SK-N-SH treated with all-trans-retinoic acid at 6 μM for 48 hours (cell line): ENCODE results near the gene POLR3C.

ENCODE experiments used
- ATAC-seq: fragments of 200-7000 bp; cut with Tn5 transposase; 3 replicates; pipeline ENCODE4 v1.9.1; 2020; ENCODE audit warnings: mild to moderate bottlenecking, moderate library complexity
- ARNTL ChIP-seq: fragments of 450-650 bp; formaldehyde crosslinking; IDR thresholded peaks from 2 replicates; pipeline ENCODE4 v1.5.0; 2020; ENCODE audit warnings: low read depth, mild to moderate bottlenecking, moderate library complexity, borderline replicate concordance
- BACH2 ChIP-seq: fragments of 250-450 bp; sonication (Bioruptor Pico); IDR thresholded peaks from 2 replicates; pipeline ENCODE4 v1.9.0; 2021; ENCODE audit warnings: mild to moderate bottlenecking, borderline replicate concordance
- CSRNP3 ChIP-seq: fragments of 250-450 bp; sonication (Bioruptor Pico); IDR thresholded peaks from 2 replicates; pipeline ENCODE4 v1.5.1; 2021; ENCODE audit warnings: mild to moderate bottlenecking, moderate library complexity
- GLIS3 ChIP-seq: fragments of 250-450 bp; sonication (Bioruptor Pico); IDR thresholded peaks from 2 replicates; pipeline ENCODE4 v1.5.0; 2020; ENCODE audit warnings: mild to moderate bottlenecking, moderate library complexity
- ISL1 ChIP-seq: fragments of 250-450 bp; sonication (Bioruptor Pico); IDR thresholded peaks from 2 replicates; pipeline ENCODE4 v2.1.2; 2022; ENCODE audit warnings: mild to moderate bottlenecking, moderate library complexity
- OSR1 ChIP-seq: fragments of 250-450 bp; sonication (Bioruptor Pico); IDR thresholded peaks from 2 replicates; pipeline ENCODE4 v1.8.0; 2022; ENCODE audit warnings: moderate library complexity, mild to moderate bottlenecking, inconsistent platforms
- POU6F1 ChIP-seq: fragments of 250-450 bp; sonication (Bioruptor Pico); IDR thresholded peaks from 2 replicates; pipeline ENCODE4 v1.8.0; 2021; ENCODE audit warnings: low read depth, mild to moderate bottlenecking, moderate library complexity, borderline replicate concordance
- PPARA ChIP-seq: fragments of 250-450 bp; sonication (Bioruptor Pico); IDR thresholded peaks from 2 replicates; pipeline ENCODE4 v1.5.0; 2020; ENCODE audit warnings: mild to moderate bottlenecking, borderline replicate concordance
- RARB ChIP-seq: fragments of 250-450 bp; sonication (Bioruptor Pico); IDR thresholded peaks from 2 replicates; pipeline ENCODE4 v1.8.0; 2021; ENCODE audit warnings: mild to moderate bottlenecking, moderate library complexity
- SNAI2 ChIP-seq: fragments of 250-450 bp; sonication (Bioruptor Pico); IDR thresholded peaks from 2 replicates; pipeline ENCODE4 v1.5.0; 2020; ENCODE audit warnings: mild to moderate bottlenecking, moderate library complexity
- TOX ChIP-seq: fragments of 250-450 bp; sonication (Bioruptor Pico); IDR thresholded peaks from 2 replicates; pipeline ENCODE4 v1.8.0; 2021; ENCODE audit warnings: mild to moderate bottlenecking, moderate library complexity, borderline replicate concordance
- ZC3H10 ChIP-seq: fragments of 250-450 bp; sonication (Bioruptor Pico); IDR thresholded peaks from 2 replicates; pipeline ENCODE4 v1.5.1; 2021; ENCODE audit warnings: mild to moderate bottlenecking, moderate library complexity
- ZFP30 ChIP-seq: fragments of 450-650 bp; formaldehyde crosslinking; IDR thresholded peaks from 2 replicates; pipeline ENCODE4 v1.5.0; 2022; ENCODE audit warnings: mild to moderate bottlenecking, moderate library complexity
- ZNF565 ChIP-seq: fragments of 450-650 bp; formaldehyde crosslinking; conservative IDR thresholded peaks from 2 replicates; pipeline ENCODE4 v1.5.0; 2020; ENCODE audit warnings: low read depth, mild to moderate bottlenecking, moderate library complexity
- ZNF70 ChIP-seq: fragments of 450-650 bp; formaldehyde crosslinking; IDR thresholded peaks from 2 replicates; pipeline ENCODE4 v1.5.0; 2020; ENCODE audit warnings: mild to moderate bottlenecking, moderate library complexity
- ZNF8 ChIP-seq: fragments of 450-650 bp; formaldehyde crosslinking; IDR thresholded peaks from 2 replicates; pipeline ENCODE4 v1.5.0; 2020; ENCODE audit warnings: mild to moderate bottlenecking, moderate library complexity
- TF ChIP-seq, protein P1 (sequence below): fragments of 250-450 bp; sonication (Bioruptor Pico); IDR thresholded peaks from 2 replicates; pipeline ENCODE4 v1.5.1; 2020; ENCODE audit warnings: low read depth, mild to moderate bottlenecking, moderate library complexity

The POLR3C gene

GRCh38 chr1:145806844-145807243, 17.2 kb upstream of the POLR3C start:
- no peak for ATAC-seq
- TF ChIP-seq OSR1 (CRISPR knock-in tag), result no peak
- TF ChIP-seq, protein P1, sequence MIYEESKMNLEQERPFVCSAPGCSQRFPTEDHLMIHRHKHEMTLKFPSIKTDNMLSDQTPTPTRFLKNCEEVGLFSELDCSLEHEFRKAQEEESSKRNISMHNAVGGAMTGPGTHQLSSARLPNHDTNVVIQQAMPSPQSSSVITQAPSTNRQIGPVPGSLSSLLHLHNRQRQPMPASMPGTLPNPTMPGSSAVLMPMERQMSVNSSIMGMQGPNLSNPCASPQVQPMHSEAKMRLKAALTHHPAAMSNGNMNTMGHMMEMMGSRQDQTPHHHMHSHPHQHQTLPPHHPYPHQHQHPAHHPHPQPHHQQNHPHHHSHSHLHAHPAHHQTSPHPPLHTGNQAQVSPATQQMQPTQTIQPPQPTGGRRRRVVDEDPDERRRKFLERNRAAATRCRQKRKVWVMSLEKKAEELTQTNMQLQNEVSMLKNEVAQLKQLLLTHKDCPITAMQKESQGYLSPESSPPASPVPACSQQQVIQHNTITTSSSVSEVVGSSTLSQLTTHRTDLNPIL, result no peak
- TF ChIP-seq BACH2, result no peak

GRCh38 chr1:145812977-145813810, 10.8 kb upstream of the POLR3C start:
- ATAC-seq, result peak; percentile 86

GRCh38 chr1:145818095-145818494, 5.9 kb upstream of the POLR3C start:
- peak; percentile 76 for ATAC-seq

DNA sequence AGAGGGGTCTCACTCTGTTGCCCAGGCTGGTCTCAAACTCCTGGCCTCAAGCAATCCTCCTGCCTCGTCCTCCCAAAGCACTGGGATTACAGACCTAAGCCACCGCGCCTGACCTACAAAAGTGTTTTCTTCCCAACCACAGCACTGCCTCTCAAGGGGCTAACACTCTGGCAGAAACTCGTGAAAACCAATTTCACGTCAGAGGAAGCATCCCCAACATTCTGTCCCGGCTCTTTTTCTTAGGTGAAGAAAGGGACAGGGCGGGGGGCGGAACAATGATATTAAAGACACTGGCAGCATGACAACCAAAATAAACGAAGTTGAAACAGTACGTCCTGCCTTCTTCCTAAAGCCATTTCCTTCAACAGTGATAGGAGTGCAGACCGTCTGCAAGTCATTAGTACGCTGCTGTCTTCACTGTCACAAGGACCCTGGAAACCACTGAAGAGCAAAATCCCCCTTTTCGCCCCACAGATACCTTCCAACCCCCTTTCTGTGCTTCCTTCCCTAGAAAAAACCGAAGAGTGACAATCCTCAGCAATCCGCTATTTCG, 1.1 kb upstream of the POLR3C start:
- peak; percentile 6; the same call in 1 of the 3 replicates for ATAC-seq

DNA sequence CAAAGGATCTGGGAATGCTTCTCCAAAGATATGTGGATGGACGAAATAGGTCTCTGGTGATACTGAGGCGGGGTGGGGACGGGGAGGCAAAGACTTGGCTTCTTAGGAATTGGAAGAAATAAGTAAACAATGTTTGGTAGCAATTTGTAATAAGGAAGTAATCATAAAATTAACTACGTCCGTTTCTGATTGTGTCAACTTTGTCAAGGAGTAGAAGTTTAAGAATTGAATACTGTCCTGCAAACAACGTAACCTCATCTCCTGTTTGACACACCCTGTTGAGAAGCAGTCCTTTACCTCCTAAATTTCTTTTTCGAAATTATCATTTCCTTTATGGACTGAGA, 471 bp downstream of the POLR3C start:
- ATAC-seq, result peak; percentile 1; the same call in 2 of the 3 replicates
- no peak for TF ChIP-seq ZNF8
- no peak for TF ChIP-seq PPARA (CRISPR knock-in tag)
- no peak for TF ChIP-seq ZFP30
- TF ChIP-seq, protein P1, result no peak
- TF ChIP-seq RARB (CRISPR knock-in tag), result no peak
- TF ChIP-seq POU6F1, result no peak
- no peak for TF ChIP-seq ZC3H10
- no peak for TF ChIP-seq ARNTL (CRISPR knock-in tag)
- no peak for TF ChIP-seq SNAI2 (CRISPR knock-in tag)

- TF ChIP-seq RARB (CRISPR knock-in tag), result no peak
- no peak for TF ChIP-seq OSR1 (CRISPR knock-in tag)
- TF ChIP-seq, protein P1, result no peak
- no peak for TF ChIP-seq ZNF565 (CRISPR knock-in tag)
- TF ChIP-seq TOX (CRISPR knock-in tag), result peak; percentile 59; the same call in 1 of the 2 replicates
- TF ChIP-seq GLIS3 (CRISPR knock-in tag), result no peak
- no peak for TF ChIP-seq POU6F1
- no peak for TF ChIP-seq ZNF70 (CRISPR knock-in tag)
- no peak for TF ChIP-seq ZNF8
- no peak for TF ChIP-seq BACH2
- no peak for TF ChIP-seq ZFP30
- TF ChIP-seq ISL1, result no peak
- 0 out of 2 replicates have a peak, but pooled peaks have one; percentile 27 for TF ChIP-seq ZC3H10
- TF ChIP-seq SNAI2 (CRISPR knock-in tag), result no peak
- no peak for TF ChIP-seq CSRNP3 (CRISPR knock-in tag)
- no peak for ATAC-seq
Measured at GRCh38 chr1:145826030-145826429, 2.0 kb downstream of the POLR3C start.
